HG03432 (cell line): ENCODE data around the gene ACTR3C.
"Not testable (repeated sequence)": the region's sequence is repeated elsewhere in the genome, so short reads cannot be mapped to it uniquely, and the experiment has no call there.

Source experiments
- ATAC-seq: cut with Tn5 transposase; IDR thresholded peaks from one replicate; pipeline ENCODE4 v1.9.1; 2021; ENCODE audit warnings: mild to moderate bottlenecking, moderate library complexity; ENCODE audit not compliant: unreplicated experiment

ACTR3C gene

DNA sequence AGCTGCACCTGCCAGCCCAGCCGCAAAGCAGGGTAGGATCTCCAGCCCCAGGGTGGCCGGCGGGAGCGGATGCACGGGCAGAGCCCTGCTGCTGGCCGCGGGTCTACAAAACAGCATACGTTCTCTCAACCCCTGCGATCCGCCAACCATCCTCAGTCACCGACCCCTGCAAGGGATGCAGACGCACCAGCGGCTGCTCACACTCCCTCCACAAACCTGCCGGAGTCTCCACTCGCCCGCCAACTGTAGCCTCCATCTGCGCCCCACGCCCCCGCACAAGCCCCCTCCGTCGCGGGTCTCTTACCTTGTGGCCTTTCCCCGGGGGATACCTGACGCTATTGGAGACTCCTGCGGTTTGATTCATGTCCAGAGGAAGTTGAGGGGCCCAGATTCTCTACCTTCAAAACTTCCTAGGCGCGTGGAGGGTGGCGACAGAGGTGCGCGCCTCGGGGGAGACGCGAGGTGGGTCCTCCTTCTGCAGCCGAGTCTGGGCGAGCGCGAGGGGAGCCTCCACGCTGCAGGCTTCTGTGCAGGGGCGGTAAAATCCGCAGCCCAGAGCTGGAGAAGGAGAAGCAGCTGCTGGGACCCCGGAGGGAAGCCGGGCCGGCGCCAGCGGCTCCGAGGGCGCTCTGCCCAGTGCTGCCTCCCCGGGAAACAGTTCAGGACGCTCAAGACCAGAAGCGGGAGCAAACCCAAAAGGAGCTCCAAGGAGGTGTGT, 103.2 kb downstream of the ACTR3C start:
- not testable (repeated sequence) for ATAC-seq

DNA sequence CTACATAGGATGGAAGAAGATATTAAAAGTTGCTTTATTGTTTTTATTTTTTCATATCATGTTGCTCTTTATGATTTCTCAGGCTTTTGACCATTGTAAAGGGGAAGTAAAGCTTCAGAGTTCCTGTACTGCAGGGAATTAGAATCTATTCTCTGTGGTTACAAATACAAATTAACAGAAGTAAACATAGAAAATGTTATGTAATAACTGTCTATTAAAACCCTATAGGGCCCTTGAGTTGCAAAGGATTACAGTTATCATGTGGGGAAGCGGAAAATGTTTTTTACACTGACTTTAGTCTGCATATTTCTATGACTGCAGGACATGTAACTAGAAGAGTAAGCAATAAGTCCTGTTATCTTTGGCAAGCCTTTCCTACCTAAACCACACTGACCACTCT, 116.5 kb downstream of the ACTR3C start:
- not testable (repeated sequence) for ATAC-seq

DNA sequence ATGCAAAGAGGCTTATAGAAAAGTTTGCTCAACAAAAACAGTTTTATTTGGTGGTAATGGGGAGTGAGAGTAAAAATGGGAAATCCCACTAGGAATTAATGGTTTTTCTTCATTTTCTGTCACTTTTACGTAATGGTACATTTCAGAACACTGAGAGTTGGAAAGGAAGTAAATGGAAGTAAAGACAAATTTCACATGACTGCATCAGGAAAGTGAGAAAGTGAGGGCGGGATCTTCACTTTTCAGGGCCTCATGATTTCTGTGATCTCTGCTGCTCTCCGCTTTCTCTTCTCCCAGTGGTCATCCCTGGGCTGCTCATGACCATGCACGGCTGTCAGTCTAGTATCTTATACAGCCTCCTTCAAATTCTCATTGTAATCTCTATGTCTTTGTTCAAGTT, 117.5 kb downstream of the ACTR3C start:
- ATAC-seq, result not testable (repeated sequence)

GRCh38 chr7:150204577-150204976, 118.8 kb downstream of the ACTR3C start:
- not testable (repeated sequence) for ATAC-seq

DNA sequence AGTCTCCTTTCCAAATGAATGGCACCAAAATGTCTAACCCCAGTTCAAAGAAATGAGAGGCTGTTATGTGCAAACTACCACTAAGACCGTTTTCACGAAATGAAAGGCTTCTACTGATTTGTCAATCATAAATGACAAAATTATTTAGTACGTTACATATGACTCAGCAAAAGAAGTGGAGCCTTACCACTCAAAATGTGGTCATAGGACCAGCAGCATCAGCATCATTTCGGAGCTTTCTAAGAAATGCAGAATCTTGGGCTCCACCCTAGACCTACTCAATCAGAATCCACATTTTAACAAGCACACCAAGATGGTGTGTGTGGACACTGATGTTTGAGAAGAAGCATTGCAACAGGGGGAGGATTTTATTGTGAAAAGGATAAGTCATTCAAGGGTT, 120.5 kb downstream of the ACTR3C start:
- ATAC-seq, result not testable (repeated sequence)
